ENCODE results near the gene AKNA.

Gene AKNA

GRCh38 chr9:114396558-114397218 lies 8.9 kb upstream of the AKNA start:
- Mint-ChIP-seq H3K9me3 (no peaks in the 10 kb centered on the region), H3K27me3 (no peaks in the 10 kb centered on the region), H3K36me3 (peaks cover 7 to 32% of the 10 kb centered on the region in 2 donors), H3K27ac (peak overlapping the region; percentile 94), H3K4me3 (peak overlapping the region; percentile 88 to 93), H3K4me1 (peaks cover 35 to 57% of the 10 kb centered on the region in 2 donors)
- DNase-seq = no peak
- ATAC-seq (replicated peaks) = no peak

- H3K4me3 Mint-ChIP-seq = peak overlapping the region; percentile 4 to 50
- peak overlapping the region; percentile 77 for H3K27ac Mint-ChIP-seq
- no peaks in the 10 kb centered on the region for H3K9me3 Mint-ChIP-seq
- DNase-seq (no peak), ATAC-seq (replicated peaks) (no peak)
- H3K36me3 Mint-ChIP-seq = peaks cover 9 to 37% of the 10 kb centered on the region in 2 donors
- H3K27me3 Mint-ChIP-seq = no peaks in the 10 kb centered on the region
- H3K4me1 Mint-ChIP-seq = peaks cover 40 to 66% of the 10 kb centered on the region in 2 donors
Measured at GRCh38 chr9:114395768-114396167, 8.0 kb upstream of the AKNA start.

- H3K36me3 Mint-ChIP-seq = peaks cover 11 to 42% of the 10 kb centered on the region in 2 donors
- H3K27me3 Mint-ChIP-seq = no peaks in the 10 kb centered on the region
- H3K4me1 Mint-ChIP-seq = peaks cover 45 to 71% of the 10 kb centered on the region in 2 donors
- no peaks in the 10 kb centered on the region for H3K9me3 Mint-ChIP-seq
- peak overlapping the region; percentile 50 to 62 for H3K4me3 Mint-ChIP-seq
- DNase-seq = no peak
- peak overlapping the region; percentile 77 for H3K27ac Mint-ChIP-seq
- no peak for ATAC-seq (replicated peaks)
Measured at GRCh38 chr9:114395334-114395617, 7.5 kb upstream of the AKNA start.

GRCh38 chr9:114394523-114395333 lies 6.9 kb upstream of the AKNA start:
- Mint-ChIP-seq H3K9me3 (no peaks in the 10 kb centered on the region), H3K27ac (peak overlapping the region; percentile 77), H3K36me3 (peaks cover 11 to 47% of the 10 kb centered on the region in 2 donors), H3K4me3 (peak overlapping the region; percentile 50 to 62), H3K4me1 (peaks cover 50 to 76% of the 10 kb centered on the region in 2 donors), H3K27me3 (no peaks in the 10 kb centered on the region)
- ATAC-seq (replicated peaks) (no peak), DNase-seq (no peak)

GRCh38 chr9:114392749-114393112 lies 4.9 kb upstream of the AKNA start:
- no peaks in the 10 kb centered on the region for H3K27me3 Mint-ChIP-seq
- peaks cover 23 to 61% of the 10 kb centered on the region in 2 donors for H3K36me3 Mint-ChIP-seq
- ATAC-seq (replicated peaks) = no peak
- peaks cover 64 to 94% of the 10 kb centered on the region in 2 donors for H3K4me1 Mint-ChIP-seq
- peak overlapping the region; percentile 85 for H3K27ac Mint-ChIP-seq
- H3K9me3 Mint-ChIP-seq = no peaks in the 10 kb centered on the region
- no peak overlapping the region for H3K4me3 Mint-ChIP-seq
- no peak for DNase-seq

GRCh38 chr9:114390952-114391351 lies 3.2 kb upstream of the AKNA start:
- DNase-seq (no peak), ATAC-seq (replicated peaks) (no peak)
- Mint-ChIP-seq H3K4me1 (peaks cover 58 to 80% of the 10 kb centered on the region in 2 donors), H3K36me3 (peaks cover 41 to 69% of the 10 kb centered on the region in 2 donors), H3K4me3 (peak overlapping the region; percentile 46 to 99), H3K27me3 (no peaks in the 10 kb centered on the region), H3K27ac (peak overlapping the region; percentile 98), H3K9me3 (no peaks in the 10 kb centered on the region)

GRCh38 chr9:114389612-114390368 lies 2.0 kb upstream of the AKNA start:
- Mint-ChIP-seq H3K9me3 (no peaks in the 10 kb centered on the region), H3K4me3 (peak overlapping the region; percentile 93 to 99), H3K4me1 (peaks cover 55 to 80% of the 10 kb centered on the region in 2 donors), H3K27me3 (no peaks in the 10 kb centered on the region), H3K27ac (peak overlapping the region; percentile 98), H3K36me3 (peaks cover 43 to 70% of the 10 kb centered on the region in 2 donors)
- no peak for DNase-seq
- ATAC-seq (replicated peaks) = no peak

GRCh38 chr9:114388764-114389375 lies 1.1 kb upstream of the AKNA start:
- H3K4me1 Mint-ChIP-seq = peaks cover 52 to 82% of the 10 kb centered on the region in 2 donors
- peak overlapping the region; percentile 98 for H3K27ac Mint-ChIP-seq
- ATAC-seq (replicated peaks) = no peak
- H3K4me3 Mint-ChIP-seq = peak overlapping the region; percentile 93 to 99
- no peaks in the 10 kb centered on the region for H3K27me3 Mint-ChIP-seq
- no peaks in the 10 kb centered on the region for H3K9me3 Mint-ChIP-seq
- no peak for DNase-seq
- H3K36me3 Mint-ChIP-seq = peaks cover 43 to 71% of the 10 kb centered on the region in 2 donors

- no peak for ATAC-seq (replicated peaks)
- H3K27ac Mint-ChIP-seq = peak overlapping the region; percentile 98
- peaks cover 54 to 82% of the 10 kb centered on the region in 2 donors for H3K4me1 Mint-ChIP-seq
- H3K27me3 Mint-ChIP-seq = no peaks in the 10 kb centered on the region
- H3K9me3 Mint-ChIP-seq = no peaks in the 10 kb centered on the region
- peaks cover 42 to 70% of the 10 kb centered on the region in 2 donors for H3K36me3 Mint-ChIP-seq
- DNase-seq = no peak
- peak overlapping the region; percentile 93 to 99 for H3K4me3 Mint-ChIP-seq
Measured at GRCh38 chr9:114388357-114388682, 538 bp upstream of the AKNA start.

GRCh38 chr9:114386886-114387679 lies 699 bp downstream of the AKNA start:
- H3K9me3 Mint-ChIP-seq = no peaks in the 10 kb centered on the region
- no peak for ATAC-seq (replicated peaks)
- peak overlapping the region; percentile 93 to 99 for H3K4me3 Mint-ChIP-seq
- peak overlapping the region; percentile 98 for H3K27ac Mint-ChIP-seq
- DNase-seq = no peak
- H3K36me3 Mint-ChIP-seq = peaks cover 43 to 75% of the 10 kb centered on the region in 2 donors
- H3K27me3 Mint-ChIP-seq = no peaks in the 10 kb centered on the region
- H3K4me1 Mint-ChIP-seq = peaks cover 58 to 85% of the 10 kb centered on the region in 2 donors

- Mint-ChIP-seq H3K36me3 (peaks cover 47 to 82% of the 10 kb centered on the region in 2 donors), H3K9me3 (no peaks in the 10 kb centered on the region), H3K27ac (peak overlapping the region; percentile 98), H3K4me3 (peak overlapping the region; percentile 93 to 99), H3K27me3 (no peaks in the 10 kb centered on the region), H3K4me1 (peaks cover 58 to 86% of the 10 kb centered on the region in 2 donors)
- no peak for ATAC-seq (replicated peaks)
- DNase-seq = no peak
Measured at GRCh38 chr9:114386361-114386885, 1.4 kb downstream of the AKNA start.

GRCh38 chr9:114385397-114386181 lies 2.2 kb downstream of the AKNA start:
- Mint-ChIP-seq H3K4me1 (peaks cover 52 to 83% of the 10 kb centered on the region in 2 donors), H3K4me3 (peak overlapping the region; percentile 93 to 99), H3K27ac (peak overlapping the region; percentile 98), H3K27me3 (no peaks in the 10 kb centered on the region), H3K36me3 (peaks cover 43 to 78% of the 10 kb centered on the region in 2 donors), H3K9me3 (no peaks in the 10 kb centered on the region)
- DNase-seq (peak; percentile 95), ATAC-seq (replicated peaks) (peak; percentile 83 to 86)
